Left lung (tissue), 10 donors: Measurements from ENCODE around the gene LSM4. TPM values are rescaled to one million over a fixed set of nuclear protein-coding genes. Genes with fewer than 3 reads are reported as not detected.
"Not testable (repeated sequence)": the region's sequence is repeated elsewhere in the genome, so short reads cannot be mapped to it uniquely, and the experiment has no call there.

Experiments used
- ATAC-seq: fragments of 200-7000 bp; cut with Tn5 transposase; one replicate; pipeline ENCODE4 v1.9.1; 2020; ENCODE audit warnings: moderate library complexity
- DNase-seq, 4 donors: peaks; one replicate each; pipeline ENCODE4 v3.0.0-alpha.2; 2013 to 2020
- H3K27ac ChIP-seq, 2 donors: fragments of 200-600 bp; sonication (generic) in 1 of 2; one replicate each; pipeline versions ENCODE4 v1.5.0 to v1.8.0; 2020 to 2021
- H3K27me3 ChIP-seq, 2 donors: fragments of 200-600 bp; sonication (generic) in 1 of 2; one replicate each; pipeline versions ENCODE4 v1.5.0 to v1.8.0; 2020 to 2021
- H3K36me3 ChIP-seq, 2 donors: fragments of 200-600 bp; sonication (generic) in 1 of 2; one replicate each; pipeline versions ENCODE4 v1.5.0 to v1.8.0; 2020 to 2021
- H3K4me1 ChIP-seq, 2 donors: fragments of 200-600 bp; one replicate each; pipeline ENCODE4 v1.8.0; 2021
- H3K4me3 ChIP-seq, 2 donors: fragments of 200-600 bp; sonication (generic) in 1 of 2; one replicate each; pipeline versions ENCODE4 v1.5.0 to v1.8.0; 2020 to 2021; ENCODE audit warnings: mild to moderate bottlenecking in 1 of 2
- H3K9me3 ChIP-seq, 2 donors: fragments of 200-600 bp; sonication (generic) in 1 of 2; one replicate each; pipeline versions ENCODE4 v1.5.0 to v1.8.0; 2020 to 2021
- CTCF ChIP-seq, 2 donors: fragments of 200-600 bp; sonication (generic) in 1 of 2; IDR thresholded peaks; one replicate each; pipeline versions ENCODE4 v1.5.0 to v1.8.0; 2021; ENCODE audit warnings: antibody characterized with exemption in 2 of 2
- intact Hi-C, 2 donors: fragments of 100-400 bp; cut with DNase I; formaldehyde crosslinking; loops; one replicate each; pipeline versions ENCODE4 v1.11.2 to v1.14.2; 2022
- polyA plus RNA-seq, 6 donors: library from polyadenylated mRNA; unstranded; fragments of 120-200 nt; gene quantifications; one replicate each; pipeline ENCODE4 v1.2.1, GENCODE V29; 2013; ENCODE audit not compliant: insufficient read length in 6 of 6
- total RNA-seq, 2 donors: library from RNA; stranded (reverse); fragmentation: NEBNext Ultra II Directional; extraction: Animal tissue kit (Norgen Biotek cat#: 25700); gene quantifications; one replicate each; pipeline ENCODE4 v1.2.1, GENCODE V29; 2021
- donor health status: DM: no; HTN: yes; CAD: no.
- donor health status: DM: no; HTN: no; CAD: no.

Gene LSM4
- total and polyA plus RNA-seq, 8 donors, result 72.7 to 121 (median 84.8) TPM

- H3K4me1 ChIP-seq, result peaks cover 4 to 14% of the 10 kb centered on the region in 2 donors
- no peaks in the 10 kb centered on the region for H3K9me3 ChIP-seq
- no peak for TF ChIP-seq CTCF (IDR thresholded peaks at IDR 0.05)
- ATAC-seq (no peak), DNase-seq (no peak)
- H3K27ac ChIP-seq, result no peak overlapping the region
- H3K4me3 ChIP-seq, result no peak overlapping the region
- intact Hi-C loops, result no loop called here
- H3K27me3 ChIP-seq, result no peaks in the 10 kb centered on the region
- no peaks in the 10 kb centered on the region for H3K36me3 ChIP-seq
Measured at GRCh38 chr19:18330868-18331267, 8.0 kb upstream of the LSM4 start.

- H3K4me3 ChIP-seq, result no peak overlapping the region
- intact Hi-C loops, result no loop called here
- no peak for TF ChIP-seq CTCF (IDR thresholded peaks at IDR 0.05)
- H3K27me3 ChIP-seq, result no peaks in the 10 kb centered on the region
- ATAC-seq (peak; percentile 2), DNase-seq (no peak)
- no peaks in the 10 kb centered on the region for H3K36me3 ChIP-seq
- H3K4me1 ChIP-seq, result peaks cover 6 to 17% of the 10 kb centered on the region in 2 donors
- H3K27ac ChIP-seq, result peak overlapping the region; percentile 64 to 77
- no peaks in the 10 kb centered on the region for H3K9me3 ChIP-seq
Measured at GRCh38 chr19:18329035-18329376, 6.1 kb upstream of the LSM4 start.

- Histone ChIP-seq H3K4me1 (peaks cover 11 to 22% of the 10 kb centered on the region in 2 donors), H3K4me3 (peak overlapping the region in 1 of 2 donors; percentile 5), H3K36me3 (no peaks in the 10 kb centered on the region), H3K9me3 (no peaks in the 10 kb centered on the region), H3K27ac (peak overlapping the region; percentile 64 to 77), H3K27me3 (no peaks in the 10 kb centered on the region)
- peak; percentile 77 to 96 for TF ChIP-seq CTCF (IDR thresholded peaks at IDR 0.05)
- intact Hi-C loops, result no loop called here
- ATAC-seq, result peak; percentile 98
- DNase-seq, result peak in 3 of 4 donors; percentile 91 to 95 (median 93)
Measured at GRCh38 chr19:18328340-18329034, 5.6 kb upstream of the LSM4 start.

GRCh38 chr19:18326772-18327171 is 3.9 kb upstream of the LSM4 start:
- ATAC-seq (no peak), DNase-seq (no peak)
- Histone ChIP-seq H3K36me3 (no peaks in the 10 kb centered on the region), H3K27me3 (no peaks in the 10 kb centered on the region), H3K9me3 (no peaks in the 10 kb centered on the region), H3K4me3 (no peak overlapping the region), H3K4me1 (peaks cover 14 to 35% of the 10 kb centered on the region in 2 donors), H3K27ac (no peak overlapping the region)
- no peak for TF ChIP-seq CTCF (IDR thresholded peaks at IDR 0.05)
- intact Hi-C loops, result no loop called here

GRCh38 chr19:18324373-18324731 is 1.5 kb upstream of the LSM4 start:
- H3K4me3 ChIP-seq, H3K9me3 ChIP-seq, ATAC-seq, DNase-seq, H3K27me3 ChIP-seq, H3K36me3 ChIP-seq: not testable (repeated sequence)
- H3K4me1 ChIP-seq, result peaks cover 27 to 58% of the 10 kb centered on the region in 2 donors
- peak overlapping the region; percentile 81 to 91 for H3K27ac ChIP-seq
- intact Hi-C loops, result loop anchor here in 1 of 2 donors (2.0 kb wide), 1 partner anchor 46 kb away; no protein-coding TSS in a partner anchor
